WTC11 (cell line): ENCODE results near the gene PTPRN2. TPM values are rescaled to one million over a fixed set of nuclear protein-coding genes. Genes with fewer than 3 reads are reported as not detected.
"Not testable (repeated sequence)": the region's sequence is repeated elsewhere in the genome, so short reads cannot be mapped to it uniquely, and the experiment has no call there.

Experiments
- ATAC-seq: fragments of 200-7000 bp; cut with Tn5 transposase; 2 replicates; pipeline ENCODE4 v1.10.0; 2021; ENCODE audit warnings: mild to moderate bottlenecking, moderate library complexity
- CTCF ChIA-PET: fragments of 300-600 bp; sonication (Branson Sonifier 250); formaldehyde crosslinking; loops from one replicate; lab custom pipeline; 2021; ENCODE audit warnings: antibody characterized with exemption; lab: Charles Lee
- POLR2A ChIA-PET: fragments of 350-600 bp; sonication (Branson Sonifier 250); formaldehyde crosslinking; loops from one replicate; lab custom pipeline; 2021; ENCODE audit warnings: antibody characterized with exemption; lab: Charles Lee
- DNase-seq: peaks from one replicate; pipeline ENCODE4 v3.0.0; 2021; ENCODE audit warnings: low spot score
- H3K27ac Mint-ChIP-seq: 2 replicates; pipeline ENCODE4 v1.8.0; 2021; ENCODE audit warnings: mixed read lengths
- H3K27me3 Mint-ChIP-seq: 2 replicates; pipeline ENCODE4 v1.8.0; 2021; ENCODE audit warnings: low read depth, mild to moderate bottlenecking, moderate library complexity, mixed read lengths
- H3K36me3 Mint-ChIP-seq: 2 replicates; pipeline ENCODE4 v1.8.0; 2021; ENCODE audit warnings: mixed read lengths
- H3K4me1 Mint-ChIP-seq: 2 replicates; pipeline ENCODE4 v1.8.0; 2022; ENCODE audit warnings: mixed read lengths
- H3K4me3 Mint-ChIP-seq: 2 replicates; pipeline ENCODE4 v1.8.0; 2021; ENCODE audit warnings: mild to moderate bottlenecking, moderate library complexity, mixed read lengths
- H3K9me3 Mint-ChIP-seq: 2 replicates; pipeline ENCODE4 v1.8.0; 2021; ENCODE audit warnings: mixed read lengths
- ETV6 ChIP-seq: sonication (generic); formaldehyde crosslinking; IDR thresholded peaks from 2 replicates; pipeline ENCODE4 v1.8.1; 2022; ENCODE audit warnings: mild to moderate bottlenecking, missing genetic modification reagents
- FOXP1 ChIP-seq: sonication (generic); formaldehyde crosslinking; IDR thresholded peaks from 2 replicates; pipeline ENCODE4 v1.8.0; 2022; ENCODE audit warnings: missing genetic modification reagents, mild to moderate bottlenecking, moderate library complexity, borderline replicate concordance
- JAZF1 ChIP-seq: fragments of 250-450 bp; sonication (Bioruptor Pico); IDR thresholded peaks from 2 replicates; pipeline ENCODE4 v1.9.0; 2021; ENCODE audit warnings: moderate library complexity, mild to moderate bottlenecking, inconsistent platforms
- JUN ChIP-seq: sonication (generic); formaldehyde crosslinking; IDR thresholded peaks from 2 replicates; pipeline ENCODE4 v1.8.0; 2023; ENCODE audit warnings: mild to moderate bottlenecking, missing genetic modification reagents
- MYBL2 ChIP-seq: sonication (generic); formaldehyde crosslinking; IDR thresholded peaks from 2 replicates; pipeline ENCODE4 v1.8.1; 2023; ENCODE audit warnings: mild to moderate bottlenecking, moderate library complexity, missing genetic modification reagents
- NFE2L1 ChIP-seq: sonication (generic); formaldehyde crosslinking; IDR thresholded peaks from 2 replicates; pipeline ENCODE4 v1.8.1; 2023; ENCODE audit warnings: missing genetic modification reagents
- NFYB ChIP-seq: sonication (generic); formaldehyde crosslinking; conservative IDR thresholded peaks from 2 replicates; pipeline ENCODE4 v1.8.0; 2022; ENCODE audit warnings: low read depth, missing genetic modification reagents
- NR2C2 ChIP-seq: sonication (generic); formaldehyde crosslinking; IDR thresholded peaks from 2 replicates; pipeline ENCODE4 v1.8.0; 2022; ENCODE audit warnings: mild to moderate bottlenecking, missing genetic modification reagents
- RELA ChIP-seq: sonication (generic); formaldehyde crosslinking; IDR thresholded peaks from 2 replicates; pipeline ENCODE4 v1.8.1; 2022; ENCODE audit warnings: missing genetic modification reagents, mild to moderate bottlenecking, borderline replicate concordance
- ZNF263 ChIP-seq: sonication (generic); formaldehyde crosslinking; IDR thresholded peaks from 2 replicates; pipeline ENCODE4 v1.8.1; 2022; ENCODE audit warnings: low read depth, mild to moderate bottlenecking, moderate library complexity, missing genetic modification reagents
- ZNF396 ChIP-seq: fragments of 250-450 bp; sonication (Bioruptor Pico); IDR thresholded peaks from 2 replicates; pipeline ENCODE4 v1.8.0; 2021; ENCODE audit warnings: mild to moderate bottlenecking, moderate library complexity, borderline replicate concordance
- total RNA-seq: library from RNA; stranded (reverse); gene quantifications from 3 replicates; pipeline ENCODE4 v1.2.3, GENCODE V29; 2021
- TF ChIP-seq, protein P1 (sequence below): sonication (generic); formaldehyde crosslinking; IDR thresholded peaks from 2 replicates; pipeline ENCODE4 v1.8.1; 2022; ENCODE audit warnings: mild to moderate bottlenecking, moderate library complexity, missing genetic modification reagents
- TF ChIP-seq, protein P2 (sequence below): sonication (generic); formaldehyde crosslinking; IDR thresholded peaks from 2 replicates; pipeline ENCODE4 v1.8.0; 2023; ENCODE audit warnings: missing genetic modification reagents, mild to moderate bottlenecking, borderline replicate concordance
- TF ChIP-seq, protein P3 (sequence below): sonication (generic); formaldehyde crosslinking; IDR thresholded peaks from 2 replicates; pipeline ENCODE4 v1.8.1; 2022; ENCODE audit warnings: mild to moderate bottlenecking, missing genetic modification reagents, moderate library complexity, borderline replicate concordance
- TF ChIP-seq, protein P4 (sequence below): sonication (generic); formaldehyde crosslinking; IDR thresholded peaks from 2 replicates; pipeline ENCODE4 v1.8.1; 2023; ENCODE audit warnings: mild to moderate bottlenecking, missing genetic modification reagents, moderate library complexity
- TF ChIP-seq, protein P5 (sequence below): fragments of 250-450 bp; sonication (Bioruptor Pico); IDR thresholded peaks from 2 replicates; pipeline ENCODE4 v1.9.0; 2021; ENCODE audit warnings: mild to moderate bottlenecking
- TF ChIP-seq, protein P6 (sequence below): fragments of 250-450 bp; sonication (Bioruptor Pico); conservative IDR thresholded peaks from 2 replicates; pipeline ENCODE4 v1.9.0; 2021; ENCODE audit warnings: mild to moderate bottlenecking
- TF ChIP-seq, protein P7 (sequence below): fragments of 200-600 bp; IDR thresholded peaks from 2 replicates; pipeline ENCODE4 v1.8.0; 2022; ENCODE audit warnings: antibody characterized with exemption

PTPRN2 gene
- total RNA-seq, 1 experiment from 2014 or later = 4.7 TPM

DNA sequence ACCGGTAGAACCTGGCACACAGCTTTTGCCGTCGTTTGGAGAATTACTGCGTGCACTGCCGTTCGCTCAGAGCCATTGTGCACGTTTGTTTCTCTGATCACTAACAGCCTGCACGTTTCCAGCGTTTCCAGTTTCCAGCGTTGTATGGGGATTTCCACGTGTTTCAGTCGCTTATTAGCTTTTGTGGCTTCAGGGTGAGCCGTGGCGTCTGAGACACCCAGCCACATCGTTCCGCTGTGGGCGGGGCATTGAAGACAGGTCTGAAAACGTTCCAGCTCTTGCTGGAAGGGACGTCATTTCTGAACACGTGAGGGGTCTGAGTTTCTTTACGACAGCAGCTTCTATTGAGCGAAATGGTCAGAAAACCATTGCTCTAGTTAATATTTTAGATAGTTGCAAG lies 1086.0 kb downstream of the PTPRN2 start:
- no peak overlapping the region for H3K4me3 Mint-ChIP-seq
- TF ChIP-seq FOXP1 (CRISPR knock-in tag) (no peak), MYBL2 (CRISPR knock-in tag) (no peak)
- TF ChIP-seq, protein P1, sequence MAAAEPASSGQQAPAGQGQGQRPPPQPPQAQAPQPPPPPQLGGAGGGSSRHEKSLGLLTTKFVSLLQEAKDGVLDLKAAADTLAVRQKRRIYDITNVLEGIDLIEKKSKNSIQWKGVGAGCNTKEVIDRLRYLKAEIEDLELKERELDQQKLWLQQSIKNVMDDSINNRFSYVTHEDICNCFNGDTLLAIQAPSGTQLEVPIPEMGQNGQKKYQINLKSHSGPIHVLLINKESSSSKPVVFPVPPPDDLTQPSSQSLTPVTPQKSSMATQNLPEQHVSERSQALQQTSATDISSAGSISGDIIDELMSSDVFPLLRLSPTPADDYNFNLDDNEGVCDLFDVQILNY (CRISPR knock-in tag) = no peak
- TF ChIP-seq, protein P2, sequence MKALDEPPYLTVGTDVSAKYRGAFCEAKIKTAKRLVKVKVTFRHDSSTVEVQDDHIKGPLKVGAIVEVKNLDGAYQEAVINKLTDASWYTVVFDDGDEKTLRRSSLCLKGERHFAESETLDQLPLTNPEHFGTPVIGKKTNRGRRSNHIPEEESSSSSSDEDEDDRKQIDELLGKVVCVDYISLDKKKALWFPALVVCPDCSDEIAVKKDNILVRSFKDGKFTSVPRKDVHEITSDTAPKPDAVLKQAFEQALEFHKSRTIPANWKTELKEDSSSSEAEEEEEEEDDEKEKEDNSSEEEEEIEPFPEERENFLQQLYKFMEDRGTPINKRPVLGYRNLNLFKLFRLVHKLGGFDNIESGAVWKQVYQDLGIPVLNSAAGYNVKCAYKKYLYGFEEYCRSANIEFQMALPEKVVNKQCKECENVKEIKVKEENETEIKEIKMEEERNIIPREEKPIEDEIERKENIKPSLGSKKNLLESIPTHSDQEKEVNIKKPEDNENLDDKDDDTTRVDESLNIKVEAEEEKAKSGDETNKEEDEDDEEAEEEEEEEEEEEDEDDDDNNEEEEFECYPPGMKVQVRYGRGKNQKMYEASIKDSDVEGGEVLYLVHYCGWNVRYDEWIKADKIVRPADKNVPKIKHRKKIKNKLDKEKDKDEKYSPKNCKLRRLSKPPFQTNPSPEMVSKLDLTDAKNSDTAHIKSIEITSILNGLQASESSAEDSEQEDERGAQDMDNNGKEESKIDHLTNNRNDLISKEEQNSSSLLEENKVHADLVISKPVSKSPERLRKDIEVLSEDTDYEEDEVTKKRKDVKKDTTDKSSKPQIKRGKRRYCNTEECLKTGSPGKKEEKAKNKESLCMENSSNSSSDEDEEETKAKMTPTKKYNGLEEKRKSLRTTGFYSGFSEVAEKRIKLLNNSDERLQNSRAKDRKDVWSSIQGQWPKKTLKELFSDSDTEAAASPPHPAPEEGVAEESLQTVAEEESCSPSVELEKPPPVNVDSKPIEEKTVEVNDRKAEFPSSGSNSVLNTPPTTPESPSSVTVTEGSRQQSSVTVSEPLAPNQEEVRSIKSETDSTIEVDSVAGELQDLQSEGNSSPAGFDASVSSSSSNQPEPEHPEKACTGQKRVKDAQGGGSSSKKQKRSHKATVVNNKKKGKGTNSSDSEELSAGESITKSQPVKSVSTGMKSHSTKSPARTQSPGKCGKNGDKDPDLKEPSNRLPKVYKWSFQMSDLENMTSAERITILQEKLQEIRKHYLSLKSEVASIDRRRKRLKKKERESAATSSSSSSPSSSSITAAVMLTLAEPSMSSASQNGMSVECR = no peak
- ATAC-seq = no peak
- H3K36me3 Mint-ChIP-seq = peaks cover 14% of the 10 kb centered on the region
- peaks cover 25% of the 10 kb centered on the region for H3K9me3 Mint-ChIP-seq
- no peaks in the 10 kb centered on the region for H3K4me1 Mint-ChIP-seq
- ChIA-PET CTCF (no interaction called here), POLR2A (no interaction called here)
- no peak for DNase-seq
- H3K27me3 Mint-ChIP-seq = peaks cover 75% of the 10 kb centered on the region
- H3K27ac Mint-ChIP-seq = no peak overlapping the region

DNA sequence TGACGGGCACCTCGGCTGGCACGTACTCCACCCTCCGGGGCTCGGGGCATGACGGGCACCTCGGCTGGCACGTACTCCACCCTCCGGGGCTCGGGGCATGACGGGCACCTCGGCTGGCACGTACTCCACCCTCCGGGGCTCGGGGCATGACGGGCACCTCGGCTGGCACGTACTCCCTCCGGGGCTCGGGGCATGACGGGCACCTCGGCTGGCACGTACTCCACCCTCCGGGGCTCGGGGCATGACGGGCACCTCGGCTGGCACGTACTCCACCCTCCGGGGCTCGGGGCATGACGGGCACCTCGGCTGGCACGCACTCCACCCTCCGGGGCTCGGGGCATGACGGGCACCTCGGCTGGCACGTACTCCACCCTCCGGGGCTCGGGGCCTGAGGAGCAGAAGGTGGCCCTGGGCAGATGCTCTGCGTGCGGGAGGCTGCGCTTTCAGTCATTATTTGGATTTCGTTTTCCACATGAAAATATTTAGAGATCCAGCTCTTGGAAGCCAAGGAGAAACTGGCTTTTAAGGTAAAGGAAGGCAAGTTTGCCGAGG lies 1086.6 kb downstream of the PTPRN2 start:
- H3K27ac Mint-ChIP-seq, H3K4me1 Mint-ChIP-seq: not testable (repeated sequence)
- H3K9me3 Mint-ChIP-seq = peaks cover 20% of the 10 kb centered on the region

DNA sequence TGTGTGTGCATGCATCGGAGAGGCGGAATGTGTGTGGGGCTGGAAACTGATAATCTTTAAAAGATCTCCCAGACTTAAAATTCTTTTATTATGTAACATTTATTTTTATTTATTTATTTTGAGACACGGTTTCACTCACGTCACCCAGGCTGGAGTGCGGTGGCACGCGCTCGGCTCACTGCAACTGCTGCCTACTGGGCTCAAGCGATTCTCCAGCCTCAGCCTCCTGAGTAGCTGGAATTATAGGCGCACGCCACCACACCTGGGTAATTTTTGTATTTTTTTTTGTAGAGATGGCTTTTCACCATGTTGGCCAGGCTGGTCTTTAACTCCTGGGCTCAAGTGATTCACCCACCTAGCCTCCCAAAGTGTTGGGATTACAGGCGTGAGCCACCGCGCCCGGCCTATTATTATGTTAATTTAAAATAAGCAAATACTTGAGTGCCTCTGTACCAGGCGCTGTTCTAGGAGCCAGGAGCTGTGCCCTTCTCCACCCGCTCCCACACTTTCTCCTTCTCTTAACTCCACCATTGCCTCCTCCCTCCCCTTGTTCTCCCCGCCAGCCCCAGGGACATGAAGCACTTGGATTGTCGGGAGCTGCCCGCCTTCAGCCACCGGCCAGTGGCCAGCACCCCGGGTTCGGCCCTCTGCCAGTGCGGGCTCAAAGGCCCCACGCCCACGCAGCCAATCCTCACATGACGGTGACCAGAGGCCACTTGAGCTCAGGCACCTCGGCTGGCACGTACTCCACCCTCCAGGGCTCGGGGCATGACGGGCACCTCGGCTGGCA lies 1087.3 kb downstream of the PTPRN2 start:
- peaks cover 13% of the 10 kb centered on the region for H3K9me3 Mint-ChIP-seq
- ATAC-seq = peak; percentile 47
- TF ChIP-seq NFYB (CRISPR knock-in tag) = no peak
- TF ChIP-seq ZNF263 = no peak
- no peak for TF ChIP-seq NFE2L1 (CRISPR knock-in tag)
- TF ChIP-seq RELA = no peak
- TF ChIP-seq ETV6 (CRISPR knock-in tag) = no peak
- TF ChIP-seq ZNF396 (CRISPR knock-in tag) = no peak
- TF ChIP-seq, protein P3, sequence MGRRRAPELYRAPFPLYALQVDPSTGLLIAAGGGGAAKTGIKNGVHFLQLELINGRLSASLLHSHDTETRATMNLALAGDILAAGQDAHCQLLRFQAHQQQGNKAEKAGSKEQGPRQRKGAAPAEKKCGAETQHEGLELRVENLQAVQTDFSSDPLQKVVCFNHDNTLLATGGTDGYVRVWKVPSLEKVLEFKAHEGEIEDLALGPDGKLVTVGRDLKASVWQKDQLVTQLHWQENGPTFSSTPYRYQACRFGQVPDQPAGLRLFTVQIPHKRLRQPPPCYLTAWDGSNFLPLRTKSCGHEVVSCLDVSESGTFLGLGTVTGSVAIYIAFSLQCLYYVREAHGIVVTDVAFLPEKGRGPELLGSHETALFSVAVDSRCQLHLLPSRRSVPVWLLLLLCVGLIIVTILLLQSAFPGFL (CRISPR knock-in tag) = no peak
- TF ChIP-seq, protein P4, sequence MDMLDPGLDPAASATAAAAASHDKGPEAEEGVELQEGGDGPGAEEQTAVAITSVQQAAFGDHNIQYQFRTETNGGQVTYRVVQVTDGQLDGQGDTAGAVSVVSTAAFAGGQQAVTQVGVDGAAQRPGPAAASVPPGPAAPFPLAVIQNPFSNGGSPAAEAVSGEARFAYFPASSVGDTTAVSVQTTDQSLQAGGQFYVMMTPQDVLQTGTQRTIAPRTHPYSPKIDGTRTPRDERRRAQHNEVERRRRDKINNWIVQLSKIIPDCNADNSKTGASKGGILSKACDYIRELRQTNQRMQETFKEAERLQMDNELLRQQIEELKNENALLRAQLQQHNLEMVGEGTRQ (CRISPR knock-in tag) = no peak
- no peak for TF ChIP-seq JAZF1 (CRISPR knock-in tag)
- TF ChIP-seq, protein P5, sequence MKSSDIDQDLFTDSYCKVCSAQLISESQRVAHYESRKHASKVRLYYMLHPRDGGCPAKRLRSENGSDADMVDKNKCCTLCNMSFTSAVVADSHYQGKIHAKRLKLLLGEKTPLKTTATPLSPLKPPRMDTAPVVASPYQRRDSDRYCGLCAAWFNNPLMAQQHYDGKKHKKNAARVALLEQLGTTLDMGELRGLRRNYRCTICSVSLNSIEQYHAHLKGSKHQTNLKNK (CRISPR knock-in tag) = no peak
- TF ChIP-seq, protein P6, sequence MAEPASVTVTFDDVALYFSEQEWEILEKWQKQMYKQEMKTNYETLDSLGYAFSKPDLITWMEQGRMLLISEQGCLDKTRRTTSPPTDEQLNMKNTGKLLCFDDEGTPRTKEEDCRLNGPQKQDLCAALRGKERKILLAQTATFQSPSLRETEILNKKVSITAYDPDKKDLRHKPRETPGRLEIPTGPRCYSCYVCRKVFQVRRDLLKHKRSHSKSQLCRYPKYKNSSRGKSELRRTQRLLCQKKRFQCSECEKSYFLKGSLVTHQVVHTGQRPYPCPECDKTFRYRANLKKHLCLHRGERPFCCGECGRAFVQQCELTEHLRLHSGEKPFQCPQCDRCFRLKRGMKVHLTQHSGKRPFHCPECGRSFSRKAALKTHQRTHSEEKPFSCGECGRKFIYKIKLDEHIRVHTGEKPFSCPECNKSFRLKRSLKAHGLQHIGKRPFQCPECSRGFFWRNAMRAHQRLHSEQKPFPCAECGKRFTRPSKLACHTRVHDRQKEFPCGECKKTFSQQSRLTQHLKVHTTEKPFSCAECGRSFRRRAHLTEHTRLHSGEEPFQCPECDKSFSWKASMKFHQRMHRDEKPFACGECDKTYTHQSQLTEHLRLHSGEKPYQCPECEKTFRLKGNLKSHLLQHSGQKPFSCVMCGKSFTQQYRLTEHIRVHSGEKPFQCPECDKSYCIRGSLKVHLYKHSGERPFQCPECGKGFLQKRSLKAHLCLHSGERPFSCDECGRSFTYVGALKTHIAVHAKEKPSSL = no peak
- TF ChIP-seq NR2C2 = no peak
- TF ChIP-seq, protein P7, sequence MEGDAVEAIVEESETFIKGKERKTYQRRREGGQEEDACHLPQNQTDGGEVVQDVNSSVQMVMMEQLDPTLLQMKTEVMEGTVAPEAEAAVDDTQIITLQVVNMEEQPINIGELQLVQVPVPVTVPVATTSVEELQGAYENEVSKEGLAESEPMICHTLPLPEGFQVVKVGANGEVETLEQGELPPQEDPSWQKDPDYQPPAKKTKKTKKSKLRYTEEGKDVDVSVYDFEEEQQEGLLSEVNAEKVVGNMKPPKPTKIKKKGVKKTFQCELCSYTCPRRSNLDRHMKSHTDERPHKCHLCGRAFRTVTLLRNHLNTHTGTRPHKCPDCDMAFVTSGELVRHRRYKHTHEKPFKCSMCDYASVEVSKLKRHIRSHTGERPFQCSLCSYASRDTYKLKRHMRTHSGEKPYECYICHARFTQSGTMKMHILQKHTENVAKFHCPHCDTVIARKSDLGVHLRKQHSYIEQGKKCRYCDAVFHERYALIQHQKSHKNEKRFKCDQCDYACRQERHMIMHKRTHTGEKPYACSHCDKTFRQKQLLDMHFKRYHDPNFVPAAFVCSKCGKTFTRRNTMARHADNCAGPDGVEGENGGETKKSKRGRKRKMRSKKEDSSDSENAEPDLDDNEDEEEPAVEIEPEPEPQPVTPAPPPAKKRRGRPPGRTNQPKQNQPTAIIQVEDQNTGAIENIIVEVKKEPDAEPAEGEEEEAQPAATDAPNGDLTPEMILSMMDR = no peak
- no peak for TF ChIP-seq JUN

More for the DNA sequence above, 1086.6 kb downstream of the PTPRN2 start:
- peaks cover 72% of the 10 kb centered on the region for H3K27me3 Mint-ChIP-seq
- CTCF ChIA-PET = interaction anchor here (1.0 kb wide), 1 partner anchor 26 kb away, joined by 5 read pairs; no protein-coding TSS in a partner anchor
- ATAC-seq, DNase-seq, H3K36me3 Mint-ChIP-seq, H3K4me3 Mint-ChIP-seq, POLR2A ChIA-PET: not testable (repeated sequence)

More for the DNA sequence above, 1087.3 kb downstream of the PTPRN2 start:
- ChIA-PET CTCF (interaction anchor here (1.0 kb wide), 1 partner anchor 26 kb away, joined by 5 read pairs; no protein-coding TSS in a partner anchor), POLR2A (no interaction called here)
- H3K27me3 Mint-ChIP-seq = peaks cover 66% of the 10 kb centered on the region
- H3K36me3 Mint-ChIP-seq = peaks cover 4% of the 10 kb centered on the region
- H3K4me1 Mint-ChIP-seq = no peaks in the 10 kb centered on the region
- H3K4me3 Mint-ChIP-seq = no peak overlapping the region
- DNase-seq = no peak
- no peak overlapping the region for H3K27ac Mint-ChIP-seq
